Panc1 (cell line): ENCODE measurements around the gene TRIM27. TPM values are rescaled to one million over a fixed set of nuclear protein-coding genes. Genes with fewer than 3 reads are reported as not detected.

Experiments used
- total RNA-seq: library from RNA; stranded (reverse); gene quantifications from one replicate; pipeline ENCODE4 v1.2.1, GENCODE V29; 2021; ENCODE audit not compliant: unreplicated experiment

TRIM27 gene
- total RNA-seq, 1 experiment from 2014 or later, result 53.0 TPM

Other genes starting within 250 kb of the TRIM27 start
- gene ZNF311, start 81.3 kb upstream of the TRIM27 start, total RNA-seq, result 0.39 TPM
- not detected for gene OR2W1, start 121.2 kb upstream of the TRIM27 start, total RNA-seq
- not detected for gene OR2B3, start 163.3 kb upstream of the TRIM27 start, total RNA-seq
- not detected for gene OR2J1, start 175.5 kb upstream of the TRIM27 start, total RNA-seq
- not detected for gene OR2J3, start 184.1 kb upstream of the TRIM27 start, total RNA-seq
- not detected for gene OR2J2, start 246.9 kb upstream of the TRIM27 start, total RNA-seq